ENCODE results near the gene PCDHGA5. TPM values are rescaled to one million over a fixed set of nuclear protein-coding genes. Genes with fewer than 3 reads are reported as not detected.
A peak's percentile ranks its signal among the peaks of the same experiment; 100 is the strongest.

Gene PCDHGA5
- total and polyA plus RNA-seq, 11 donors = 1.5 to 9.6 (median 6.4) TPM

- DNase-seq = no peak
- peak in 3 of 4 donors; percentile 26 to 45 (median 27) for ATAC-seq
- 20 to 39% (median 23%) methylated on average over 37 of the region's 37 CpGs for WGBS, 4 donors
- TF ChIP-seq POLR2A (IDR thresholded peaks at IDR 0.05) = no peak
- peak in 4 of 12 donors; percentile 16 to 31 (median 24) for TF ChIP-seq CTCF (IDR thresholded peaks at IDR 0.05)
- H3K27ac ChIP-seq = no peak within 1 kb of the TSS
- H3K27me3 ChIP-seq = peaks cover 0 to 23% (median 0%) of the 10 kb centered on the region in 9 donors
- peaks cover 0 to 100% (median 50%) of the 10 kb centered on the region in 12 donors for H3K9me3 ChIP-seq
- H3K36me3 ChIP-seq = peaks cover 0 to 33% (median 0%) of the 10 kb centered on the region in 9 donors
- intact Hi-C loops (cut with DNase I) = no loop called here
- peaks cover 0 to 4% (median 0%) of the 10 kb centered on the region in 12 donors for H3K4me1 ChIP-seq
- peak within 1 kb of the TSS in 9 of 12 donors; percentile 20 to 40 (median 32) for H3K4me3 ChIP-seq
Observed at GRCh38 chr5:141382469-141383294, 18.7 kb downstream of the PCDHGA5 start, which contains the start of gene PCDHGA7. Gene PCDHGA7 (plus strand): TSS chr5:141382742. CDS start chr5:141382900, 158 bp downstream.

DNA sequence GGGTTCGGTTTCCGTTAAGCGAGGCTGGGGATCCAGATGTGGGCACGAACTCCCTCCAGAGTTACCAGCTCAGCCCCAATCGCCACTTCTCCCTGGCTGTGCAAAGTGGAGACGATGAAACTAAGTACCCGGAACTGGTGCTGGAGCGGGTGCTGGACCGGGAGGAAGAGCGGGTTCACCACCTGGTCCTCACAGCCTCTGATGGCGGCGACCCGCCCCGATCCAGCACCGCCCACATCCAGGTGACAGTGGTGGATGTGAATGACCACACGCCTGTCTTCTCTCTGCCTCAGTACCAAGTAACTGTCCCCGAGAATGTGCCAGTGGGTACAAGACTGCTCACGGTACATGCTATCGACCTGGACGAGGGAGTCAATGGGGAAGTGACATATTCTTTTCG, 19.4 kb downstream of the PCDHGA5 start:
- intact Hi-C loops (cut with DNase I) = no loop called here
- H3K27ac ChIP-seq = no peak overlapping the region
- H3K9me3 ChIP-seq = peaks cover 0 to 96% (median 50%) of the 10 kb centered on the region in 12 donors
- DNase-seq (no peak), ATAC-seq (no peak)
- H3K4me3 ChIP-seq = peak overlapping the region in 4 of 12 donors; percentile 25 to 40 (median 36)
- WGBS, 4 donors = 44 to 64% (median 47%) methylated on average over 18 to 21 of the region's 21 CpGs
- H3K27me3 ChIP-seq = peaks cover 0 to 23% (median 0%) of the 10 kb centered on the region in 9 donors
- peaks cover 0 to 28% (median 0%) of the 10 kb centered on the region in 9 donors for H3K36me3 ChIP-seq
- peaks cover 0 to 4% (median 0%) of the 10 kb centered on the region in 12 donors for H3K4me1 ChIP-seq
- TF ChIP-seq POLR2A (IDR thresholded peaks at IDR 0.05) (no peak), CTCF (IDR thresholded peaks at IDR 0.05) (no peak)

- Histone ChIP-seq H3K27ac (no peak overlapping the region), H3K4me3 (no peak overlapping the region), H3K4me1 (peaks cover 0 to 4% (median 0%) of the 10 kb centered on the region in 12 donors), H3K36me3 (peaks cover 0 to 28% (median 0%) of the 10 kb centered on the region in 9 donors), H3K27me3 (peaks cover 0 to 36% (median 0%) of the 10 kb centered on the region in 9 donors), H3K9me3 (peaks cover 0 to 96% (median 56%) of the 10 kb centered on the region in 12 donors)
- ATAC-seq = no peak
- no peak for DNase-seq
- intact Hi-C loops (cut with DNase I) = no loop called here
- no peak for TF ChIP-seq POLR2A (IDR thresholded peaks at IDR 0.05)
- no peak for TF ChIP-seq CTCF (IDR thresholded peaks at IDR 0.05)
- 51 to 69% (median 59%) methylated on average over 14 to 43 of the region's 43 CpGs for WGBS, 4 donors
Observed at GRCh38 chr5:141384471-141385267, 20.7 kb downstream of the PCDHGA5 start.
